Right cardiac atrium (tissue), 5 donors: ENCODE measurements around the gene GPLD1. TPM values are rescaled to one million over a fixed set of nuclear protein-coding genes. Genes with fewer than 3 reads are reported as not detected.

Experiments used
- ATAC-seq, 2 donors: fragments of 200-7000 bp; cut with Tn5 transposase; one replicate each; pipeline versions ENCODE4 v1.8.0 to v1.9.1; 2020; ENCODE audit warnings: moderate library complexity in 2 of 2, mild to moderate bottlenecking in 1 of 2
- DNase-seq, 3 donors: peaks; one replicate each; pipeline ENCODE4 v3.0.0-alpha.2; 2020
- H3K27ac ChIP-seq: one replicate; pipeline ENCODE4 v1.5.1; 2013; ENCODE audit warnings: mild to moderate bottlenecking, low read length, control low read depth, moderate library complexity
- H3K27me3 ChIP-seq: one replicate; pipeline ENCODE4 v1.6.1; 2013; ENCODE audit not compliant: control insufficient read depth, insufficient read depth
- H3K4me1 ChIP-seq: one replicate; pipeline ENCODE4 v1.6.1; 2013; ENCODE audit warnings: low read length; ENCODE audit not compliant: control insufficient read depth, insufficient read depth
- H3K4me3 ChIP-seq: one replicate; pipeline ENCODE4 v1.5.1; 2013; ENCODE audit warnings: low read length, control low read depth
- H3K9me3 ChIP-seq: one replicate; pipeline ENCODE4 v1.6.1; 2013; ENCODE audit warnings: low read length; ENCODE audit not compliant: control insufficient read depth
- WGBS: extraction: QIAGEN DNeasy Blood & Tissue Kit; methylation state at CpG from one replicate; pipeline ENCODE4 v1.1.7; 2013; 5-methylcytosine and 5-hydroxymethylcytosine counted together
- intact Hi-C, 4 donors: fragments of 100-400 bp; cut with DNase I; formaldehyde crosslinking; loops; one replicate each; pipeline versions ENCODE4 v1.11.0 to v1.14.0; 2022 to 2023
- polyA plus RNA-seq: library from polyadenylated mRNA; stranded (reverse); fragments of 200-250 nt; gene quantifications from one replicate; pipeline ENCODE4 v1.2.3, GENCODE V29; 2013
- total RNA-seq, 4 donors: library from RNA; stranded (reverse); fragmentation: NEBNext Ultra II Directional; extraction: Animal tissue kit (Norgen Biotek cat#: 25700); gene quantifications; one replicate each; pipeline ENCODE4 v1.2.1, GENCODE V29; 2021
- donor health status: healthy with polysubstance abuse.
- donor health status: DM: no; HTN: yes; CAD: no.
- donor health status: DM: no; HTN: no; CAD: no.
- donor health status: DM: no; HTN: yes; CAD: no; lungs with severe emphysema.
- donor health status: DM: yes; HTN: yes; CAD: no.

The GPLD1 gene
- total and polyA plus RNA-seq, 5 donors, result 0.52 to 1.6 (median 1.1) TPM

DNA sequence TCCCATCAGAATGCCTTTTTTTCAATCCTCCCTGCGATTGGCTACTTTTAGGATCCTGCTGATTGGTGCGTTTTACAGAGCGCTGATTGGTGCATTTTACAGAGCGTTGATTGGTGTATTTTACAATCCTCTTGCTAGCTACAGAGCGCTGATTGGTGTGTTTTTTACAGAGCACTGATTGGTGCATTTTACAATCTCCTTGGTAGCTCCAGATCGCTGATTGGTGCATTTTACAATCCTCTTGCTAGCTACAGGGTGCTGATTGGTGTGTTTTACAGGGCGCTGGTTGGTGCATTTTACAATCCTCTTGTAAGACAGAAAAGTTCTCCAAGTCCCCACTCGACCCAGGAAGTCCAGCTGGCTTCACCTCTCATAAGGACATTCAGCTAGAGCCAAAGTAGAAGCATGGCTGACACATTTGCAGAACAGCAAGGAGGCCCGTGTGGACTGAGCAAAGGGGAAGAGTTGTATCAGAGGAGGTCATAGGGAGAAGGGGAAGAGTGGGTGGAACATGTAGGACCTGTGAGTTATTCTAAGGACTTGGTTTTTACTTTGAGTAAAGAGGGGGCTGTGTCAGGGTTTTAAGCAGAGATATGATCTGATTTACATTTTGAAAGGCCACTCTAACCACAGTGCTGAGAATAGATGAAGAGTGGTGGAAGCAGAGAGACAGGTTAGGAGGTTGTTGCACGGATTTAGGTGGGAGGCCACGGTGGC is 8.0 kb upstream of the GPLD1 start:
- no peak for ATAC-seq
- H3K27me3 ChIP-seq, result no peaks in the 10 kb centered on the region
- no peaks in the 10 kb centered on the region for H3K9me3 ChIP-seq
- no peak for DNase-seq
- intact Hi-C loops, result no loop called here
- WGBS, result 89% methylated on average over 11 of the region's 11 CpGs
- H3K4me1 ChIP-seq, result no peaks in the 10 kb centered on the region
- H3K27ac ChIP-seq, result no peak overlapping the region
- H3K4me3 ChIP-seq, result no peak overlapping the region

DNA sequence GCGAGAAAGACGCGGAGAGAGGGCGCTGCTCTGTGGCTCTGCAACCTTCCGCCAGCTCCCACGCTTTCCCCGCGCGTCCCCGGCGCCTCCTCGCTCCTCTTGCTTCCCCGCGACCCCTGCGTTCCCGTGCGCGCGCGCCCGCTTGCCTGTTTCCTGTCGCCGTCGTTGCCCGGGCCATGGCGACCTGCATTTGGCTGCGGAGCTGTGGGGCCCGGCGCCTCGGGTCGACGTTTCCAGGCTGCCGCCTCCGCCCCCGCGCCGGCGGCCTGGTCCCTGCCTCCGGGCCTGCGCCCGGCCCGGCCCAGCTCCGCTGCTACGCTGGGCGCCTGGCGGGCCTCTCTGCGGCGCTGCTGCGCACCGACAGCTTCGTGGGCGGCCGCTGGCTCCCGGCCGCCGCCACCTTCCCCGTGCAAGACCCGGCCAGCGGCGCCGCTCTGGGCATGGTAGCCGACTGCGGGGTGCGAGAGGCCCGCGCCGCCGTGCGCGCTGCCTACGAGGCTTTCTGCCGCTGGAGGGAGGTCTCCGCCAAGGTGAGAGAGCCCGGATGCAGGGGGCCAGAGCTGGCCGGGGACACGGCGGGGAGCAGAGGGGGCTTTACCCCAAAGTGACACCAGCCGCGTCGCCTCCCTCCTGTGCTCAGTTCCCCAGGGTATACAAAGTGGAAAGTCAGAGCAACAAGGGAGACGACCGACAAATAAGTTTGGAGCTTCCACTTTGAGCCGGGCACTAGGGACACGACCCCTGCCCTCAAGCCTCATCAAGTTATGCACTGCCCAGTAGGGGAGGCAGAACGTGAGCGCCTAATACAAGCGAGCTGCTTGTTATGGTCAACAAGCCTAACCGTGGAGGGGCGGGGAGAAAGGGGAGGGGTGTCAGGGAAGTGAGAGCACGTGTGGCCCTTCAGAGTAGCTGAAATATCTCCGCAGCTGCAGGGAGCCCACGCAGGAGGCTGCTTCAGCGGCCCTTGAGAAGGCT is 5.7 kb upstream of the GPLD1 start, which contains the start of gene ALDH5A1:
Gene ALDH5A1 (plus strand): TSS at position 149 of the 975 bp plus-strand sequence. CDS start 28 bp downstream, at position 177.
- intact Hi-C loops, result no loop called here
- peak within 1 kb of the TSS; percentile 62 for H3K4me3 ChIP-seq

DNA sequence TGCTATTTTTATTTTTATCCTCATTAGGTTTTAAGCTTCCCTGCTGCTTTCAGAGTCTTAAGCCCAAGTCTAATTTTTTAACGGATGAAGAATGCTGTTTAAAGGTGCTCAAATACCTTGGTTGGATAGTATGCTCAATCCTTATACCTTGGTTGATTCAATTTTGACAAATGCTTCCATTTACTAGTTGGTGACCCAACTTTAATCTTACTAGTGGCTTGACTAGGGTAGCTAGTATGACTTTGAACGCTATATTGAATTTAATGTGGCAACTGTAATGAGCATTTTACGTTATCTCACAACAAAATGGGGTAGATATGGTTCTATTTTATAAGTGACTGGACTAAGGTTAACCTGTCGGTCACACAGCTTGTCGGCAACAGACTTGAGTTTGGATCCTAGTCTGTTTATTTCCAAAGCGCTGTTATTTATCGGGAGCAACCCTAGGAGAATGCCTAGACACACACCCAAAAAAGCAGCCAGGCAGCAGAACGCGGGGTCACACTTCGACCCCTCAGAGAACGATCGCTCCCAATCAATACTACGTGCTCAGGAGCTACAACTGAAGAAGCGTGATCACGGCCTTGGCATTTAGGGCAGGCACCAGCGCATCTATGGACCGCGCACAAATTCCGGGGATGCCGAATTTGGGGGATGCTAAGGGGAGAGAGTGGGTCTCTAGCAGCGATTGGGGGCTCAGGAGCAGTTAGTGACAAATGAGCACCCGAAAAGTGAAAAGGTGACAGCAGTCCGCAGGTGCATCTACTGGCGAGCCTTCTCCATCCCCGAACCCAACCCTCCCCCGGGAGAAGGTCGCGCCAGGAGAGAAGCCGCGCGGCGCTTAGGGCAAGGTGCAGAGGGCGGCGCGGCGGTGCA is 4.8 kb upstream of the GPLD1 start:
- intact Hi-C loops, result no loop called here
- Histone ChIP-seq H3K4me3 (peak overlapping the region; percentile 62), H3K27ac (no peak overlapping the region), H3K9me3 (no peaks in the 10 kb centered on the region), H3K4me1 (no peaks in the 10 kb centered on the region), H3K27me3 (no peaks in the 10 kb centered on the region)
- peak in 1 of 3 donors; percentile 40 for DNase-seq
- 17% methylated on average over 36 of the region's 36 CpGs for WGBS
- ATAC-seq, result no peak

More for the DNA sequence above, 5.7 kb upstream of the GPLD1 start, which contains the start of gene ALDH5A1:
- Histone ChIP-seq H3K27me3 (no peaks in the 10 kb centered on the region), H3K4me1 (no peaks in the 10 kb centered on the region), H3K9me3 (no peaks in the 10 kb centered on the region), H3K27ac (peak within 1 kb of the TSS; percentile 46)
- DNase-seq, result peak; percentile 74 to 91 (median 87)
- peak; percentile 91 to 92 for ATAC-seq
- under 1% methylated on average over 93 of the region's 93 CpGs for WGBS

DNA sequence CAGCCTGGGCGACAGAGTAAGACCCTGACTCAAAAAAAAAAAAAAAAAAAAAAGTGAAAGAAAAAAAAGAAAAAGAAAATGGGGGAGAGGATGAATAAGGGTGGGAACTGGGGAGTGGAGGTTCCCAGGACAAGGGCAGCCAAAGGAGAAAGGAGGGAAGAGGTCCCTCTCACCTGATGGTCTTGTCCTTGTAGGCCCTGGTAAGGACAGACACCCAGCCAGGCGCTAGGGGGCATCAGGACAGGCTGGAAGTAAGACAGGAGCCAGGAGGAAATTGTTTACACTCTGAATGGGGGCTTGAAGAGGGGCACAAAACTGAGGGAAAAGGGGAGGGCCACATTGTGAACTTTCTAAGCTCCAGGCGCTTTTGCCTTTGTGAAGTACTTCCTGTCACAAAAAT is 3.1 kb upstream of the GPLD1 start:
- 75% methylated on average over 3 of the region's 3 CpGs for WGBS
- H3K9me3 ChIP-seq, result no peaks in the 10 kb centered on the region
- H3K27ac ChIP-seq, result no peak overlapping the region
- intact Hi-C loops, result no loop called here
- H3K27me3 ChIP-seq, result no peaks in the 10 kb centered on the region
- no peaks in the 10 kb centered on the region for H3K4me1 ChIP-seq
- H3K4me3 ChIP-seq, result no peak overlapping the region
- DNase-seq (peak in 2 of 3 donors; percentile 18 to 56), ATAC-seq (no peak)

DNA sequence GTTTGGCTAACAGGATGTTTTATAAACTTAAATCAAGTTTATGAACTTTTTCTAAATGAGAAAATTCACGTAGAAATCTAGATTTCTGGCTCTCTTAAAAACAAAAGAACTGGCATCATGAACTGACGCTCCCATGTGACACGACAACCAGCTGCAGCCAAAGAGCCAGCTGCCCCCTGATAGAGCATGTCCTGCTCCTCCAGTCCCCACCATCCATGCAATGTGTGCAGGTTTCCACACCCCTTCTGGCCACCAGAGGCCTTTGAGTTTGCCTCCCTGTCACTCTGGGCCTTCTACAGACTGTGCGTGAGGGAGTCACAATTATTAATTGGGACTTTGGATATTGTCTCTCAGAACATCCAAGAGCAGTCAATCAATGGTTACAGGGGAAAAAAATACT is 1.6 kb upstream of the GPLD1 start:
- H3K27ac ChIP-seq, result no peak overlapping the region
- no peak overlapping the region for H3K4me3 ChIP-seq
- intact Hi-C loops, result no loop called here
- DNase-seq (no peak), ATAC-seq (no peak)
- no peaks in the 10 kb centered on the region for H3K4me1 ChIP-seq
- WGBS, result 93% methylated on average over 4 of the region's 4 CpGs
- no peaks in the 10 kb centered on the region for H3K27me3 ChIP-seq
- no peaks in the 10 kb centered on the region for H3K9me3 ChIP-seq

DNA sequence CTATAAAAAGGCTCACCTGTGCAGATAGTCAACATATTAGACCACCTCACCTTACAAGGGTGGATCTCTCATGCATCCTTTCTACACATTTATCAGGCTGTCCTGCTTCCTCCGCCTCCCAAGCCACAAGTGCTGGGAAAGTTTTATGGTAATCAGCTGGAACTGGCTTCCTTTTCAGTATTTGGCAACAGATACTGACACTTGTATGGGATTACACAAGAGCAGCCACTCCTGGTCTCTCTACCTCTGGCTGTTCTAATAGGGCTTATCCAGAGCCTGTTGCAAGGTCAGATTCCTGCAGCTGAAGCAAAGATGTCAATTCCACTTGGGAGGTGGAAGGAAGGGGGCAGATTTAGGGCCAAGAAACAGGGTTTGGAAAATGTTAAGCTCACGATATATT is 503 bp upstream of the GPLD1 start:
- no peak overlapping the region for H3K27ac ChIP-seq
- H3K9me3 ChIP-seq, result no peaks in the 10 kb centered on the region
- 66% methylated on average over 2 of the region's 2 CpGs for WGBS
- no peaks in the 10 kb centered on the region for H3K27me3 ChIP-seq
- H3K4me1 ChIP-seq, result no peaks in the 10 kb centered on the region
- intact Hi-C loops, result no loop called here
- no peak for DNase-seq
- ATAC-seq, result peak; percentile 63 to 79
- H3K4me3 ChIP-seq, result no peak overlapping the region

DNA sequence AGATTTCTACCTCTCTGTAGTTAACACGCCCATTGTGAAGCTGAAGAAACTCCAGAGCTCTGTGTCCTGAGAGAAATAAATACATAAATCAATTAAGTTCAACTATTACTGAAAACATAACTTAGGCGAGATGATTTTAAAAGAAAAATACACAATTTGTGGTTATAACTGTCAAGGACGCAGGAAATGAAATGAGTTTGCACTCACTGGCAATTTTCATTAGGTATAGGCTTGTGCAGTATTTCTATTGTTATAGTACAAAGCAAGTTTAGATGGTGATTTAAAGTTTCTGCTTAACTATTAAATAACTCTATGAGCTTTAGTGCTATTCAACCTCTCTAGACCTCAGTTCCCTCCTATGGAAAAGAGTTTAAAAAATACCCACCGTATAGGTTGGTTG is 3.3 kb downstream of the GPLD1 start:
- Histone ChIP-seq H3K4me3 (no peak overlapping the region), H3K4me1 (no peaks in the 10 kb centered on the region), H3K27ac (no peak overlapping the region), H3K9me3 (no peaks in the 10 kb centered on the region), H3K27me3 (no peaks in the 10 kb centered on the region)
- no peak for ATAC-seq
- DNase-seq, result no peak
- 89% methylated on average over 4 of the region's 4 CpGs for WGBS
- intact Hi-C loops, result no loop called here

DNA sequence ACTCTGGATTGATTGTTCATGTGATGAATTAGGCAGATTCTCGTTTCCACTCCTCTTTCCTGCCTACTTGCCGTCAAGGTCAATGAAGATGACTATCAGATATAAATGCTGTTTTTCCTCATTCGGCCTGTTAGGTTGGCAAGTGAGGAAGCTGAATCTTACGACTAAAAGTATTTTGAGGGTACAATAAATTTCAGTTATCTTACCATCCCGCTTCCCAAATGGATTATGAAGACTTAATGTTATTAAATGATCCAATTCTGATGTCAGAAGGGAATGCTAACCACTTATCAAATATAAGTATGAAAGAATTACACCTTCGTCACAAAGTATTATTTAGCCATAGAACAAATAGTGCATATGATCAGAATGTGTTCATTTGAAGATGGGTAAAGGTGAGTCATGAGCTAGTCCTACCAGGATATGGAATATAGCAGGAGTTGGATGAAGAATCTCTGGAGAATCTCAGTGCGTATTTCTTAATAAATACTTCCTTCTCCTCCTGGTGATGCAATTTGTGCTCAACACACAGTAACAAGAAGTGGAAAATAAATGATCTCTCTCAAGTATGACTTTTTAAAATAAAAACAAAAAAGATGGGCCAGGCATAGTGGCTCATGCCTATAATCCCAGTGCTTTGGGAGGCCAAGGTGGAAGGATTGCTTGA is 4.6 kb downstream of the GPLD1 start:
- H3K4me3 ChIP-seq, result no peak overlapping the region
- H3K27ac ChIP-seq, result no peak overlapping the region
- DNase-seq (no peak), ATAC-seq (no peak)
- WGBS, result 89% methylated on average over 7 of the region's 7 CpGs
- H3K27me3 ChIP-seq, result no peaks in the 10 kb centered on the region
- intact Hi-C loops, result no loop called here
- no peaks in the 10 kb centered on the region for H3K4me1 ChIP-seq
- no peaks in the 10 kb centered on the region for H3K9me3 ChIP-seq

DNA sequence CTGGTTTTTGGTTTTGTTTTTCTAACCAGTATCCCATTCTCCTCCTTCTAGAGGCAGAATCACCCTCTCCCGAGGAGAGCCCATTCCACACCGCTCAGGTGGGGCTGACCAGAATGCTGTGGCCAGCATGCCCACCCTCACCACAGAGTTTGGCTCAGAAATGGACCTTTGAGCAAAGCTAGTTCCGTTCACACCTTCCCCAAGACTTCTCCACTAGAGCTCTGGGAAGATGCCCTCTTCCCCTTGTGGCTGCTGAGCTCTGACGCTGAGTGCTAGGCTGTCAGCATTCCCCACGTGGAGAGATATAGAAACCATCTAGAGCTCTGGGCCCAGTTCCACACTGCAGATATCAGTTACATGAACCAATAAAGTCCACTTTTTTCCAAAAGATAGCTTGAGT is 7.9 kb downstream of the GPLD1 start:
- no peak overlapping the region for H3K4me3 ChIP-seq
- H3K9me3 ChIP-seq, result no peaks in the 10 kb centered on the region
- DNase-seq, result no peak
- intact Hi-C loops, result no loop called here
- WGBS, result 53% methylated on average over 5 of the region's 5 CpGs
- ATAC-seq, result peak; percentile 65 to 86
- no peaks in the 10 kb centered on the region for H3K27me3 ChIP-seq
- no peaks in the 10 kb centered on the region for H3K4me1 ChIP-seq
- no peak overlapping the region for H3K27ac ChIP-seq

DNA sequence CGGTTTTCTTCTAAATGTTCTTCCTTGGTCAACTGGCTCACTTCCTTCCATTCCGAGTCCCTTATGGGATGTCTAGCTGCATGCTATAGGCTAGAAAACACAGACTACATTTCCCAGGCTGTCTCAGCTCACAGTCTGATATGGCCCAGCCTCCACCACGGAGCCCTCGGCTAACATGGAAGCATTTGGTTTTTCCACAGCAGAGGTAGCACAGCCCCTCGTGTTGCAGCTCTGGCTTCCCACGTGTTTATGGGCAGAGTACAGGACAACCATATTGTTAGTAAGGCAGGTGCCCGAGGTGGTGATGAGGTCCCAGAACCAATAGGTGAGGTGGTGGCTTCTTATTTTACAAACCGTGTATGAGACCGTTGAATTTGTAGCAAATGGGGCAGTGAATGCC is 8.7 kb downstream of the GPLD1 start:
- no peak overlapping the region for H3K4me3 ChIP-seq
- H3K27me3 ChIP-seq, result no peaks in the 10 kb centered on the region
- no peak for DNase-seq
- H3K27ac ChIP-seq, result no peak overlapping the region
- ATAC-seq, result no peak
- H3K9me3 ChIP-seq, result no peaks in the 10 kb centered on the region
- intact Hi-C loops, result no loop called here
- WGBS, result 88% methylated on average over 9 of the region's 9 CpGs
- no peaks in the 10 kb centered on the region for H3K4me1 ChIP-seq
